Measurements from ENCODE around the gene ATP11C. TPM values are rescaled to one million over a fixed set of nuclear protein-coding genes. Genes with fewer than 3 reads are reported as not detected.
A peak's percentile ranks its signal among the peaks of the same experiment; 100 is the strongest.

Gene ATP11C
- total and polyA plus RNA-seq, 10 of the 15 experiments (the other 5 are each of a cell fraction or from before 2014, with no cell fraction given): 16.2 to 44.0 (median 24.8) TPM

GRCh38 chrX:139739138-139739537 is 193.7 kb downstream of the ATP11C start (continued):
- TF ChIP-seq ZBTB11 (CRISPR knock-in tag; IDR thresholded peaks at IDR 0.05): no peak
- peak; percentile 87 for TF ChIP-seq RUNX3 (IDR thresholded peaks at IDR 0.05; ENCODE audit: low read length)

DNA sequence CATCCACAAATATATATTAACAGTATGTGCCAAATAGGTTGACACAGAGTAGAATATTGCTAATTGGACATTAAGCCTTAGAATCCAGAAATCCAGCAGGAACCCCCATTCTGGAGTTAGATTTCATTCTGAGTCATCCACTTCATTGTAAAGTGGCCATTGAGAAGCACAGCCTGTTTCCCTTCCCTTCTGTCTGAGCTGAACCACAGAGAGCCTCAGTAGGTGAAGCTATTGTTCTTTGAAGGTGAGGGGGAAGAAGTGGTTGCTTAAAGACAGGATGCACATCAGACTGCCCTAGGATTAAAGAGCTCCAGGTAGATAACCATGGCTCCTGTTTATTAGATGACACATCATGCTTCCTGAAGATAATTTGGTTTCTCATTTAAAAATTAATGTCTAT is 194.3 kb downstream of the ATP11C start:
- Histone ChIP-seq H2AFZ (ENCODE audit: control insufficient read depth, low read depth, low read length) (no peak overlapping the region), H3K79me2 (ENCODE audit: control insufficient read depth, insufficient read depth, low read length) (no peaks in the 10 kb centered on the region), H3K27me3 (replicated peaks in 1 of 2; ENCODE audit: control insufficient read depth in 2 of 2, insufficient read depth in 2 of 2, low read length in 1 of 2) (no peaks in the 10 kb centered on the region), H3K27ac (ENCODE audit: control insufficient read depth, insufficient read depth) (no peak overlapping the region), H3K36me3 (ENCODE audit: control insufficient read depth in 2 of 2, insufficient read depth in 2 of 2, low read length in 1 of 2) (no peaks in the 10 kb centered on the region), H4K20me1 (ENCODE audit: control insufficient read depth, insufficient read depth) (no peaks in the 10 kb centered on the region), H3K9ac (ENCODE audit: control insufficient read depth, insufficient read depth, low read length) (no peak overlapping the region), H3K4me1 (ENCODE audit: control insufficient read depth, insufficient read depth, low read length) (no peaks in the 10 kb centered on the region), H3K4me2 (ENCODE audit: control insufficient read depth, insufficient read depth) (no peak overlapping the region), H3K9me3 (replicated peaks; ENCODE audit: control insufficient read depth, insufficient read depth, low read length) (no peaks in the 10 kb centered on the region), H3K4me3 (no peak overlapping the region)
- FAIRE-seq: peak; percentile 56
- DNase-seq (ENCODE audit: low read depth, low spot score): no peak
- intact Hi-C loops (cut with micrococcal nuclease; ENCODE audit: unreplicated experiment) (no loop called here), in situ Hi-C loops (cut with MboI) (no loop called here)
- peak; percentile 61 for ATAC-seq
- ChIA-PET RAD21 (ENCODE audit: unreplicated experiment) (interaction anchor here (1.1 kb wide), 1 partner anchor 45 kb away, joined by 3 read pairs; no protein-coding TSS in a partner anchor), CTCF (interaction anchor here (0.9 to 1.4 kb wide), 2 partner anchors 263 to 611 kb away, joined by 3 read pairs; no protein-coding TSS in a partner anchor), SMC1A (ENCODE audit: uncharacterized antibody, unreplicated experiment) (interaction anchor here (0.9 to 1.4 kb wide), 4 partner anchors 12 to 228 kb away, joined by 3 to 7 read pairs (median 3); no protein-coding TSS in a partner anchor), POLR2A (interaction anchor here (0.6 kb wide), 1 partner anchor 192 kb away, joined by 4 read pairs; no protein-coding TSS in a partner anchor)
- BruUV-seq (replicated peaks): no TSS peak
- TF ChIP-seq ASH2L (IDR thresholded peaks at IDR 0.05; ENCODE audit: borderline replicate concordance, low read depth) (no peak), IKZF2 (IDR thresholded peaks at IDR 0.05) (peak in 1 of 2 experiments; percentile 33; a peak in 1 of 4 replicates), MTA2 (IDR thresholded peaks at IDR 0.05; ENCODE audit: low read depth) (no peak), HSF1 (IDR thresholded peaks at IDR 0.05; ENCODE audit: low read depth, low read length) (no peak)
- TF ChIP-seq, protein P1, sequence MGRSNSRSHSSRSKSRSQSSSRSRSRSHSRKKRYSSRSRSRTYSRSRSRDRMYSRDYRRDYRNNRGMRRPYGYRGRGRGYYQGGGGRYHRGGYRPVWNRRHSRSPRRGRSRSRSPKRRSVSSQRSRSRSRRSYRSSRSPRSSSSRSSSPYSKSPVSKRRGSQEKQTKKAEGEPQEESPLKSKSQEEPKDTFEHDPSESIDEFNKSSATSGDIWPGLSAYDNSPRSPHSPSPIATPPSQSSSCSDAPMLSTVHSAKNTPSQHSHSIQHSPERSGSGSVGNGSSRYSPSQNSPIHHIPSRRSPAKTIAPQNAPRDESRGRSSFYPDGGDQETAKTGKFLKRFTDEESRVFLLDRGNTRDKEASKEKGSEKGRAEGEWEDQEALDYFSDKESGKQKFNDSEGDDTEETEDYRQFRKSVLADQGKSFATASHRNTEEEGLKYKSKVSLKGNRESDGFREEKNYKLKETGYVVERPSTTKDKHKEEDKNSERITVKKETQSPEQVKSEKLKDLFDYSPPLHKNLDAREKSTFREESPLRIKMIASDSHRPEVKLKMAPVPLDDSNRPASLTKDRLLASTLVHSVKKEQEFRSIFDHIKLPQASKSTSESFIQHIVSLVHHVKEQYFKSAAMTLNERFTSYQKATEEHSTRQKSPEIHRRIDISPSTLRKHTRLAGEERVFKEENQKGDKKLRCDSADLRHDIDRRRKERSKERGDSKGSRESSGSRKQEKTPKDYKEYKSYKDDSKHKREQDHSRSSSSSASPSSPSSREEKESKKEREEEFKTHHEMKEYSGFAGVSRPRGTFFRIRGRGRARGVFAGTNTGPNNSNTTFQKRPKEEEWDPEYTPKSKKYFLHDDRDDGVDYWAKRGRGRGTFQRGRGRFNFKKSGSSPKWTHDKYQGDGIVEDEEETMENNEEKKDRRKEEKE (IDR thresholded peaks at IDR 0.05): no peak
